Measurements from ENCODE around the gene HLCS.

The HLCS gene

DNA sequence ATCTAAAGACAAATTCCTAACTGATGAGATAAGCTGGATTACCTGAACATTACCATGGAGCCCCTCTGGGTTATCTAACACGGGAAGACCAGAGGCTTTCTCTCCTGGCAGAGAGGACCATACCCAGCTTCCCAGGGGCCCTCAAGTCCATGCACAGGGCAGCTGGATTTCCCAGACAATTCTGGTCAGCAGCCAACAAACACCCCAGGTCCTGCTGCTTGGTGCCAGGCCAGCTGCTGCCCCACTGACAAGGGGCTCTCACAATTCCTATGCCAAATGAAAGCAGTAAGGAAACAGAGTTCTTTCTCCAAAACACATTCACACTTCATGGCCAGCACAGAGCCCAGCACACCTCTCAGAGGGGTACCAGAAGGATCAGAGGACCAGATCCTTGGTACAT lies 114.2 kb downstream of the HLCS start:
- in situ Hi-C loops (cut with MboI; ENCODE audit: low pct_unique_long_range_greater_than_20kb, low sequenced_read_pairs, unreplicated experiment) = no loop called here

DNA sequence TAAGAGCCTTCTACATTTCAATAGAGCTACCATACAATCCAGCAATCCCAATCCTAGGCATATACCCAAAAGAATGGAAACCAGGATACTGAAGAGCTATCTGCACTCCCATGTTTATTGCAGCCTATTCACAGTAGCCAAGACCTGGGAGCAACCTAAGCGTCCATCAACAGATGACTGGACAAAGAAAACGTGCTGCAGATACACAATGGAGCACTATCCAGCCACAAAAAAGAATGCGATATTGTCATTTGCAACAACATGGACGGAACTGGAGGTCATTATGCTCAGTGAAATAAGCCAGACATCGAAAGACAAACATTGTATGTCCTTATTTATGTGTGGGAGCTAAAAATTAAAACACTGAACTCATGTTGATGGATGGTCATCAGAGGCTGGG lies 115.3 kb downstream of the HLCS start:
- in situ Hi-C loops (cut with MboI; ENCODE audit: low pct_unique_long_range_greater_than_20kb, low sequenced_read_pairs, unreplicated experiment) = no loop called here
- TF ChIP-seq, protein P1, sequence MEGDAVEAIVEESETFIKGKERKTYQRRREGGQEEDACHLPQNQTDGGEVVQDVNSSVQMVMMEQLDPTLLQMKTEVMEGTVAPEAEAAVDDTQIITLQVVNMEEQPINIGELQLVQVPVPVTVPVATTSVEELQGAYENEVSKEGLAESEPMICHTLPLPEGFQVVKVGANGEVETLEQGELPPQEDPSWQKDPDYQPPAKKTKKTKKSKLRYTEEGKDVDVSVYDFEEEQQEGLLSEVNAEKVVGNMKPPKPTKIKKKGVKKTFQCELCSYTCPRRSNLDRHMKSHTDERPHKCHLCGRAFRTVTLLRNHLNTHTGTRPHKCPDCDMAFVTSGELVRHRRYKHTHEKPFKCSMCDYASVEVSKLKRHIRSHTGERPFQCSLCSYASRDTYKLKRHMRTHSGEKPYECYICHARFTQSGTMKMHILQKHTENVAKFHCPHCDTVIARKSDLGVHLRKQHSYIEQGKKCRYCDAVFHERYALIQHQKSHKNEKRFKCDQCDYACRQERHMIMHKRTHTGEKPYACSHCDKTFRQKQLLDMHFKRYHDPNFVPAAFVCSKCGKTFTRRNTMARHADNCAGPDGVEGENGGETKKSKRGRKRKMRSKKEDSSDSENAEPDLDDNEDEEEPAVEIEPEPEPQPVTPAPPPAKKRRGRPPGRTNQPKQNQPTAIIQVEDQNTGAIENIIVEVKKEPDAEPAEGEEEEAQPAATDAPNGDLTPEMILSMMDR (IDR thresholded peaks at IDR 0.05; ENCODE audit: extremely low read depth, insufficient read depth, missing control alignments) = no peak

More for the DNA sequence above, 114.2 kb downstream of the HLCS start:
- TF ChIP-seq, protein P1 (IDR thresholded peaks at IDR 0.05; ENCODE audit: extremely low read depth, insufficient read depth, missing control alignments) = no peak
- no peak for DNase-seq (ENCODE audit: low spot score)

DNA sequence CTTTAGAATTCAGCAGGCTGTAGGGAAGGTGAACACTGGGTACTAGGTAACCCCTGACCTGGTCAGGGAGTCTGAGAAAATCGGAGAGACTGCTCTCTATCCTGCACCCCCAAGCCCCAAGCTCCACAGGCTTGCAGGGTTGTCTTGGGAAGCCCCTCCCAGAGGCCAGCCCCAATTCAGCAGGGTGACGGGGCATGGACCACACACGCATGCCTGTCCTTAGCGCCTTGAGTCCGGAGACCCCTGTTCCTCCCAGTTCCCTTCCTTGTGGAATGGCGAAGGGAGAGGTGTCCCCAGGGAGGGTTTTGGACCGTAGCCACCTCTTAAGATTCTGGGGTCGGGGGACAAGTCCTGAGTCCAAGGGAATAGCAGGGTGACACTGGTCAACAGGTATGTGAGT lies 116.1 kb downstream of the HLCS start:
- TF ChIP-seq, protein P1 (IDR thresholded peaks at IDR 0.05; ENCODE audit: extremely low read depth, insufficient read depth, missing control alignments) = no peak
- no peak for DNase-seq (ENCODE audit: low spot score)
- in situ Hi-C loops (cut with MboI; ENCODE audit: low pct_unique_long_range_greater_than_20kb, low sequenced_read_pairs, unreplicated experiment) = no loop called here

More for the DNA sequence above, 115.3 kb downstream of the HLCS start:
- DNase-seq (ENCODE audit: low spot score) = no peak

DNA sequence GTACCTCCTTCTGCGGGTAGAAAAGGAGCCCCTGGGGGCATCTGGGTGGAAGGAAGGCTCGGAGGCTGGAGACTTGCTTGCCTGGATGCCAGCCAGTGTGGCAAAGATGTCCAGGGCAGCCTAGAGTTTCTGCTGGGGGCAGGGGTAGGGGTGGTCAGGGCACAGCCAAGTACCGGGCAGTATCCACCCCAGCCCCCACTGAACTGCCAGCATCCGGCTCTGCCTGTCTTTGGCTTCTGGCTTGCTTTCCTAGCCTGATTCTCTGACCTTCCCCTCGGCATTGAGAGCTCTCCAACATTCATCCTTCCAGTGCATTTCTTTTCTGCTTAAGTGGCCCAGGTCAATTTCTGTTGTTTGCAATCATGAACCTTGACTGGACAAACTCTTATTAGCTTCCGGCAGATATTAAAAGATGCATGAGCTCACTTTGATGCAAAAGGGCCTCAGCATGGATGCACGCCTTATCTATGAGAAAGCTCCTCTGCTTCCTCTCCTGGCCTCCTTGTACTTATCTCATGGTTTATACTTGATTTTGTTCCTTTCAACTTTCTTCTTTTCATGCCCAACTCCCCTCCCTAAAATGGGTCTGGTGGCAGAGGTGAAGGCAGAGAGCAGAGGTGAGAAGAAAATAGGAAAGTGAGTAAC lies 116.9 kb downstream of the HLCS start:
- no peak for DNase-seq (ENCODE audit: low spot score)
- TF ChIP-seq, protein P1 (IDR thresholded peaks at IDR 0.05; ENCODE audit: extremely low read depth, insufficient read depth, missing control alignments) = no peak
- in situ Hi-C loops (cut with MboI; ENCODE audit: low pct_unique_long_range_greater_than_20kb, low sequenced_read_pairs, unreplicated experiment) = no loop called here

DNA sequence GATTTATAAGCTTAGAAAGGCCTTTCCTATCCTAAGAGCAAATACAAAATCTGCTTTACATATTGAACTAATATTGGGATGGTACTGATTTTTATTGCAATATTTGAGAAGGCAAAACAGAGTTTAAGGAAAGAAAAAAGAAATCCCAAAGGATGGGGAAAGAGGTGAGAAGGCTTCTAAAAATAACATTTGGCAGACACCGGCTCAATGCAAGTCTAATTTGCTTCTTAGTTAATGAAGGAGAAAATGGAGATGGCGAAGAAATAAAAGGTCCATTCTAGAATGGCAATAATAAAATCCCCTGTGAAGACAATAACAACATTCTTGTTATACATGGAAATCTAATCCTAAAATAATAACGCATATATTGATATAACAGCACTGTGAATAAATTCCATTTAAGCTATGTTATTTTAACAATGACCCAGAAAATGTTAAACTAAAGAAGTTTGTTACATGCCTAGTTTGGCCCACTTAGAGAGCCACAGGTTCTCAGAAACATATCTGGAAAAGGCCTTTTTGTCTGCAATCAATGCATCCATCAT lies 117.7 kb downstream of the HLCS start:
- DNase-seq (ENCODE audit: low spot score) = no peak
- TF ChIP-seq, protein P1 (IDR thresholded peaks at IDR 0.05; ENCODE audit: extremely low read depth, insufficient read depth, missing control alignments) = no peak
- in situ Hi-C loops (cut with MboI; ENCODE audit: low pct_unique_long_range_greater_than_20kb, low sequenced_read_pairs, unreplicated experiment) = no loop called here

DNA sequence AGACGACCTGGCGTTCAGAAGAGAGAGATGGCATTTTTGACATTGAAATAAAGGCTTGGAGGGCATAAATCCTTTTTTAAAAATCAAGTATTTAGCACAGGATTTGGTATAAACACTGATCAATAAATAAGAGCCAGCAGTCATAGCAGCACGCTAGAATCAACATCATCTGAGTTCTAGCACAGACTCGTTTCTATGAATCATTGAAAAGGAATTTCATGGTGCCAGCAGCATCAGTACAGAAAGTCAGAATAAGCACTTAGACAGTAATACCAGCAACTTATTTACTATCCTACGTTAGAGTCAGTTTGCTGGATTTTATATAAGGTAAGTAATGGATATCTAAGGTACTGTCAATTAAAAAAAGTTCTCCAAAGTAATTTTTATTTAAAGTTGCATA lies 119.3 kb downstream of the HLCS start:
- in situ Hi-C loops (cut with MboI; ENCODE audit: low pct_unique_long_range_greater_than_20kb, low sequenced_read_pairs, unreplicated experiment) = no loop called here
- no peak for DNase-seq (ENCODE audit: low spot score)
- TF ChIP-seq, protein P1 (IDR thresholded peaks at IDR 0.05; ENCODE audit: extremely low read depth, insufficient read depth, missing control alignments) = no peak
